IPS-18c (cell line): ENCODE data around the gene VGLL4.
"Not testable (repeated sequence)": the region's sequence is repeated elsewhere in the genome, so short reads cannot be mapped to it uniquely, and the experiment has no call there.

ENCODE experiments used
- H3K4me3 ChIP-seq: 2 replicates; pipeline ENCODE4 v1.7.0; 2013; ENCODE audit warnings: low read depth, mild to moderate bottlenecking, low read length, moderate library complexity; ENCODE audit not compliant: insufficient read depth
- H3K9me3 ChIP-seq: one replicate; pipeline ENCODE4 v1.6.1; 2013; ENCODE audit warnings: mild to moderate bottlenecking, low read length, moderate library complexity; ENCODE audit not compliant: control insufficient read depth, insufficient read depth

The VGLL4 gene

GRCh38 chr3:11602239-11602840, 41.4 kb downstream of the VGLL4 start:
- no peaks in the 10 kb centered on the region for H3K9me3 ChIP-seq
- H3K4me3 ChIP-seq, result no peak overlapping the region

GRCh38 chr3:11601446-11602238, 42.1 kb downstream of the VGLL4 start:
- Histone ChIP-seq H3K9me3 (no peaks in the 10 kb centered on the region), H3K4me3 (no peak overlapping the region)

- H3K9me3 ChIP-seq, result no peaks in the 10 kb centered on the region
- H3K4me3 ChIP-seq, result no peak overlapping the region
Observed at GRCh38 chr3:11600501-11601282, 43.0 kb downstream of the VGLL4 start.

GRCh38 chr3:11596387-11596786, 47.3 kb downstream of the VGLL4 start:
- Histone ChIP-seq H3K9me3 (no peaks in the 10 kb centered on the region), H3K4me3 (no peak overlapping the region)

- not testable (repeated sequence) for H3K4me3 ChIP-seq, H3K9me3 ChIP-seq
Observed at GRCh38 chr3:11595024-11595423, 48.7 kb downstream of the VGLL4 start.

- no peak overlapping the region for H3K4me3 ChIP-seq
- no peaks in the 10 kb centered on the region for H3K9me3 ChIP-seq
Observed at GRCh38 chr3:11593318-11594034, 50.2 kb downstream of the VGLL4 start.

- Histone ChIP-seq H3K9me3 (no peaks in the 10 kb centered on the region), H3K4me3 (no peak overlapping the region)
Observed at GRCh38 chr3:11592445-11593298, 51.0 kb downstream of the VGLL4 start.

- no peaks in the 10 kb centered on the region for H3K9me3 ChIP-seq
- no peak overlapping the region for H3K4me3 ChIP-seq
Observed at GRCh38 chr3:11591391-11592282, 52.1 kb downstream of the VGLL4 start.

- no peak overlapping the region; the same call in 1 of the 2 replicates for H3K4me3 ChIP-seq
- H3K9me3 ChIP-seq, result no peaks in the 10 kb centered on the region
Observed at GRCh38 chr3:11591002-11591355, 52.7 kb downstream of the VGLL4 start.

GRCh38 chr3:11589706-11590105, 54.0 kb downstream of the VGLL4 start:
- Histone ChIP-seq H3K9me3 (no peaks in the 10 kb centered on the region), H3K4me3 (no peak overlapping the region)

GRCh38 chr3:11588755-11589154, 55.0 kb downstream of the VGLL4 start:
- H3K4me3 ChIP-seq, result no peak overlapping the region
- H3K9me3 ChIP-seq, result no peaks in the 10 kb centered on the region

- Histone ChIP-seq H3K9me3 (no peaks in the 10 kb centered on the region), H3K4me3 (no peak overlapping the region)
Observed at GRCh38 chr3:11588338-11588737, 55.4 kb downstream of the VGLL4 start.

- Histone ChIP-seq H3K4me3 (no peak overlapping the region), H3K9me3 (no peaks in the 10 kb centered on the region)
Observed at GRCh38 chr3:11587766-11588165, 55.9 kb downstream of the VGLL4 start.

GRCh38 chr3:11584570-11584969, 59.1 kb downstream of the VGLL4 start:
- no peaks in the 10 kb centered on the region for H3K9me3 ChIP-seq
- no peak overlapping the region for H3K4me3 ChIP-seq

- Histone ChIP-seq H3K9me3 (no peaks in the 10 kb centered on the region), H3K4me3 (no peak overlapping the region)
Observed at GRCh38 chr3:11583638-11584046, 60.1 kb downstream of the VGLL4 start.

- Histone ChIP-seq H3K9me3 (no peaks in the 10 kb centered on the region), H3K4me3 (no peak overlapping the region)
Observed at GRCh38 chr3:11583235-11583634, 60.5 kb downstream of the VGLL4 start.
